ENCODE measurements around the gene GPR151. TPM values are rescaled to one million over a fixed set of nuclear protein-coding genes. Genes with fewer than 3 reads are reported as not detected.

The GPR151 gene
- polyA plus RNA-seq, 1 of the 3 experiments (the other 2 are of a cell fraction), result not detected

- Histone ChIP-seq H3F3A (replicated peaks; ENCODE audit: insufficient read depth) (peaks cover 12% of the 10 kb centered on the region), H3K9me3 (no peaks in the 10 kb centered on the region), H3K4me1 (ENCODE audit: control insufficient read depth in 1 of 2, insufficient read depth in 2 of 2, low read depth in 1 of 2, low read length in 1 of 2) (no peaks in the 10 kb centered on the region), H3K9me2 (no peaks in the 10 kb centered on the region), H3K9ac (no peak overlapping the region), H3K27me3 (ENCODE audit: insufficient read depth) (no peaks in the 10 kb centered on the region), H3K36me3 (replicated peaks in 1 of 2; ENCODE audit: control insufficient read depth in 1 of 2, insufficient read depth in 2 of 2, low read length in 1 of 2) (peaks cover 28 to 29% of the 10 kb centered on the region in 2 experiments), H3K79me2 (ENCODE audit: insufficient read depth) (no peaks in the 10 kb centered on the region), H4K20me1 (ENCODE audit: insufficient read depth) (no peaks in the 10 kb centered on the region), H2AFZ (ENCODE audit: low read depth) (no peak overlapping the region), H3K4me2 (no peak overlapping the region), H3K4me3 (ENCODE audit: low read depth in 2 of 2, low read length in 1 of 2) (no peak overlapping the region), H3K27ac (ENCODE audit: low read depth in 2 of 2, low read length in 1 of 2) (no peak overlapping the region)
- no peak for TF ChIP-seq TEAD4 (IDR thresholded peaks at IDR 0.05; ENCODE audit: borderline replicate concordance, insufficient read depth)
- TF ChIP-seq, protein P1, sequence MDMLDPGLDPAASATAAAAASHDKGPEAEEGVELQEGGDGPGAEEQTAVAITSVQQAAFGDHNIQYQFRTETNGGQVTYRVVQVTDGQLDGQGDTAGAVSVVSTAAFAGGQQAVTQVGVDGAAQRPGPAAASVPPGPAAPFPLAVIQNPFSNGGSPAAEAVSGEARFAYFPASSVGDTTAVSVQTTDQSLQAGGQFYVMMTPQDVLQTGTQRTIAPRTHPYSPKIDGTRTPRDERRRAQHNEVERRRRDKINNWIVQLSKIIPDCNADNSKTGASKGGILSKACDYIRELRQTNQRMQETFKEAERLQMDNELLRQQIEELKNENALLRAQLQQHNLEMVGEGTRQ (IDR thresholded peaks at IDR 0.05; ENCODE audit: borderline replicate concordance, low read depth, low read length), result no peak
- no peak for DNase-seq
- ChIA-PET POLR2A (interaction anchor here (0.8 kb wide), 1 partner anchor 17 kb away, joined by 3 read pairs; no protein-coding TSS in a partner anchor), CTCF (interaction anchor here (1.2 to 5.2 kb wide), 2 partner anchors 17 to 673 kb away, joined by 3 to 24 read pairs; no protein-coding TSS in a partner anchor)
- WGBS (ENCODE audit: low lambda C conversion rate), result 92% methylated on average over 7 of the region's 10 CpGs
Measured at GRCh38 chr5:146515473-146516150, 378 bp downstream of the GPR151 start.

DNA sequence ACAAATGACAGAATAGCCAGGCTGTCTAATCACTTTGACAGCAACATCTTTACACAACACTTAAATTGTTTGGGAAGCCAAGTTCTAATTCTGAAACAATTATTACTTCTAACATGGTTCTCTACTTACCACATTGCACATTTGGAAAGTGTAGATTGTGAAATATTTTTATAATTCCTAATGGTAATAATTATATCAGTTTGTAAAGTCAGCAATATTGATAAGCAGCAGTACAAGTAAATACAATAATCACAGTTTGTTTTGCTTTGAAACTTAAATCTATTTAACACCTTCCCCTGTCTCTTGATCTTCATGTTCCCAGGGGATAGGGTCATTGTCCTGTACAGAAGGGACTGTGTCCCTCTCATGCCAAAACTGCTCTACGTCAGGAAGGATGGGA is 1.4 kb downstream of the GPR151 start:
- Histone ChIP-seq H3K4me2 (no peak overlapping the region), H3K4me1 (ENCODE audit: control insufficient read depth in 1 of 2, insufficient read depth in 2 of 2, low read depth in 1 of 2, low read length in 1 of 2) (no peaks in the 10 kb centered on the region), H3K36me3 (replicated peaks in 1 of 2; ENCODE audit: control insufficient read depth in 1 of 2, insufficient read depth in 2 of 2, low read length in 1 of 2) (peaks cover 37 to 40% of the 10 kb centered on the region in 2 experiments), H4K20me1 (ENCODE audit: insufficient read depth) (no peaks in the 10 kb centered on the region), H3K9me3 (no peaks in the 10 kb centered on the region), H3K79me2 (ENCODE audit: insufficient read depth) (no peaks in the 10 kb centered on the region), H3F3A (replicated peaks; ENCODE audit: insufficient read depth) (peaks cover 12% of the 10 kb centered on the region), H3K9me2 (no peaks in the 10 kb centered on the region), H3K4me3 (ENCODE audit: low read depth in 2 of 2, low read length in 1 of 2) (no peak overlapping the region), H2AFZ (ENCODE audit: low read depth) (no peak overlapping the region), H3K27me3 (ENCODE audit: insufficient read depth) (no peaks in the 10 kb centered on the region), H3K27ac (ENCODE audit: low read depth in 2 of 2, low read length in 1 of 2) (no peak overlapping the region), H3K9ac (no peak overlapping the region)
- WGBS (ENCODE audit: low lambda C conversion rate), result 100% methylated on average over 1 of the region's 1 CpG
- no peak for DNase-seq
- no peak for TF ChIP-seq CHD2 (IDR thresholded peaks at IDR 0.05; ENCODE audit: low read length, partially characterized antibody)
- ChIA-PET CTCF (interaction anchor here (5.2 kb wide), 1 partner anchor 18 kb away, joined by 24 read pairs; no protein-coding TSS in a partner anchor), POLR2A (no interaction called here)

DNA sequence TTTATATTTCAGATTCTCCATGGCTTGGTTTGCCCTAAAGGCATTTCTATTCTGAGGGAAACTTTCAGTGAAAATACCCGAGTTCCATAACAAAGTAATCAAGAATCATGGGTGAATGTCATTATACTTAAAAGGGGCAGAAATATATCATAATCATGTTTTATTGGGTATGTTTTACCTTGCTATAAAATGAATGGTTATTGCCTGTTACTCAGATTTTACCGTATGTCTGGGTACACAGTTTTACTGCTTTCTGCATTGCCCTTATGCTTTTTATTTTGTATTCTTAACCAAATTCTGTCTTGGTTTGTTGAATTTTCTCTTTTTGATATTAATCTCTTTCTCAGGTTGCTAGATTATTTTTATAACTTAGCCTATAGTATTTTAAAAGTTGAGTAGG is 2.5 kb downstream of the GPR151 start:
- no peak for TF ChIP-seq RAD21 (IDR thresholded peaks at IDR 0.05; ENCODE audit: low read length)
- no peak for TF ChIP-seq REST (IDR thresholded peaks at IDR 0.05; ENCODE audit: low read depth, low read length)
- TF ChIP-seq, protein P2, sequence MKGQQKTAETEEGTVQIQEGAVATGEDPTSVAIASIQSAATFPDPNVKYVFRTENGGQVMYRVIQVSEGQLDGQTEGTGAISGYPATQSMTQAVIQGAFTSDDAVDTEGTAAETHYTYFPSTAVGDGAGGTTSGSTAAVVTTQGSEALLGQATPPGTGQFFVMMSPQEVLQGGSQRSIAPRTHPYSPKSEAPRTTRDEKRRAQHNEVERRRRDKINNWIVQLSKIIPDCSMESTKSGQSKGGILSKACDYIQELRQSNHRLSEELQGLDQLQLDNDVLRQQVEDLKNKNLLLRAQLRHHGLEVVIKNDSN (IDR thresholded peaks at IDR 0.05; ENCODE audit: borderline replicate concordance, low read depth), result no peak
- no peak for TF ChIP-seq MXI1 (IDR thresholded peaks at IDR 0.05; ENCODE audit: low read depth, low read length)
- TF ChIP-seq TEAD4 (IDR thresholded peaks at IDR 0.05; ENCODE audit: borderline replicate concordance, insufficient read depth), result no peak
- no peak for TF ChIP-seq POLR2AphosphoS5 (IDR thresholded peaks at IDR 0.05; ENCODE audit: low read depth, low read length)
- Histone ChIP-seq H3K4me3 (ENCODE audit: low read depth in 2 of 2, low read length in 1 of 2) (no peak overlapping the region), H3K79me2 (ENCODE audit: insufficient read depth) (no peaks in the 10 kb centered on the region), H3F3A (replicated peaks; ENCODE audit: insufficient read depth) (peaks cover 12% of the 10 kb centered on the region), H3K9me2 (no peaks in the 10 kb centered on the region), H3K36me3 (replicated peaks in 1 of 2; ENCODE audit: control insufficient read depth in 1 of 2, insufficient read depth in 2 of 2, low read length in 1 of 2) (peaks cover 48 to 51% of the 10 kb centered on the region in 2 experiments), H4K20me1 (ENCODE audit: insufficient read depth) (no peaks in the 10 kb centered on the region), H3K4me2 (no peak overlapping the region), H2AFZ (ENCODE audit: low read depth) (no peak overlapping the region), H3K9ac (no peak overlapping the region), H3K4me1 (ENCODE audit: control insufficient read depth in 1 of 2, insufficient read depth in 2 of 2, low read depth in 1 of 2, low read length in 1 of 2) (no peaks in the 10 kb centered on the region), H3K27me3 (ENCODE audit: insufficient read depth) (no peaks in the 10 kb centered on the region), H3K9me3 (no peaks in the 10 kb centered on the region), H3K27ac (ENCODE audit: low read depth in 2 of 2, low read length in 1 of 2) (no peak overlapping the region)
- no peak for DNase-seq
- POLR2A ChIA-PET, result no interaction called here
- CTCF ChIA-PET, result interaction anchor here (5.2 kb wide), 1 partner anchor 19 kb away, joined by 24 read pairs; no protein-coding TSS in a partner anchor
- 95% methylated on average over 2 of the region's 2 CpGs for WGBS (ENCODE audit: low lambda C conversion rate)

Data from SK-N-SH (cell line).